ENCODE measurements around the gene ATL1.
A peak's percentile ranks its signal among the peaks of the same experiment; 100 is the strongest.
"Not testable (repeated sequence)": the region's sequence is repeated elsewhere in the genome, so short reads cannot be mapped to it uniquely, and the experiment has no call there.

ATL1 gene

DNA sequence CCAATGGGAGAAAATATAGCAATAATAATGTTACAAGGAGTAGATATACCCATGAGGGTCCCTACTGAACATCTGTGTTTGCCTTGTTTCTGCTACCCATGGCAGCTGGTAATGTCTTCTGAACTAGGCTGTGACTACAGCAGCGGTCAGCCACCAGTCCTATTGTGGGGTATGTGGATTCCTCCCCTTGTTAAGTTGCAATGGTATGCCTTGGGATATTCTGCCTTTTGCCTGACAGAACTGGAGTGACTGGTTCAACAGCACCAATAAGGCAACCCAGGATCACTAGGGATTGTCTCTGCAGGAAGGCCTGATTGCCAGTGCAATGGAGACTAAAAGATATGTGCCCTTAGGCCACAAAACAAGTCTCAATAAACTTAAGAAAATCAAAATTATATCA lies 9.7 kb upstream of the ATL1 start:
- H3K4me3 ChIP-seq (ENCODE audit: low read length): no peak overlapping the region
- TF ChIP-seq CTCF (IDR thresholded peaks at IDR 0.05; ENCODE audit: low read depth, low read length, poor library complexity, severe bottlenecking): no peak
- TF ChIP-seq EZH2phosphoT487 (IDR thresholded peaks at IDR 0.05; ENCODE audit: borderline replicate concordance, low read length): no peak
- H3K9me2 ChIP-seq (replicated peaks; ENCODE audit: control insufficient read depth, low read length): no peaks in the 10 kb centered on the region
- no peak overlapping the region for H3K4me2 ChIP-seq (ENCODE audit: low read length)
- no peak overlapping the region for H3K27ac ChIP-seq (ENCODE audit: low read depth, low read length)
- H4K20me1 ChIP-seq (ENCODE audit: control insufficient read depth, insufficient read depth, low read depth, low read length): no peaks in the 10 kb centered on the region
- no peaks in the 10 kb centered on the region for H3K79me2 ChIP-seq (ENCODE audit: control insufficient read depth, low read length)
- no peaks in the 10 kb centered on the region for H3F3A ChIP-seq (ENCODE audit: control insufficient read depth, insufficient read depth)
- no peaks in the 10 kb centered on the region for H3K36me3 ChIP-seq (ENCODE audit: control insufficient read depth, low read length)
- H3K9me3 ChIP-seq (ENCODE audit: control insufficient read depth, insufficient read depth, low read length): no peaks in the 10 kb centered on the region
- H3K4me1 ChIP-seq (ENCODE audit: control insufficient read depth, low read length): 0 out of 2 replicates have a peak, but pooled peaks cover 3% of the 10 kb centered on the region
- 0 out of 2 replicates have a peak, but pooled peaks cover 4% of the 10 kb centered on the region for H3K27me3 ChIP-seq (ENCODE audit: control insufficient read depth, low read length)

DNA sequence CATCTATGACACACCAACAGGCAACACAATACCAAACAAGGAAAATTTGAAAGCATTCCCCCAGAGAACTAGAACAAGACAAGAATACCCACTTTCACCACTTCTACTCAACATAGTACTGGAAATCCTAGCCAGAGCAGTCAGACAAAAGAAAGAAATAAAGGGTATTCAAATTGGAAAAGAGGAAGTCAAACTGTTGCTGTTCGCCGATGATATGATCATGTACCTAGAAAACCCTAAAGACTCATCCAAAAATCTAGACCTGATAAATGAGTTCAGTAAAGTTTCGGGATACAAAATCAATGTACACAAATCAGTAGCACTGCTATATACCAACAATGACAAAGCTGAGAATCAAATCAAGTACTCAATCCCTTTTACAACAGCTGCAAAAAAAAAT lies 8.1 kb upstream of the ATL1 start:
- 0 out of 2 replicates have a peak, but pooled peaks cover 3% of the 10 kb centered on the region for H3K4me1 ChIP-seq (ENCODE audit: control insufficient read depth, low read length)
- TF ChIP-seq EZH2phosphoT487 (IDR thresholded peaks at IDR 0.05; ENCODE audit: borderline replicate concordance, low read length) (no peak), CTCF (IDR thresholded peaks at IDR 0.05; ENCODE audit: low read depth, low read length, poor library complexity, severe bottlenecking) (no peak)
- no peak overlapping the region for H3K27ac ChIP-seq (ENCODE audit: low read depth, low read length)
- no peaks in the 10 kb centered on the region for H3K9me2 ChIP-seq (replicated peaks; ENCODE audit: control insufficient read depth, low read length)
- no peaks in the 10 kb centered on the region for H3K9me3 ChIP-seq (ENCODE audit: control insufficient read depth, insufficient read depth, low read length)
- no peaks in the 10 kb centered on the region for H3K36me3 ChIP-seq (ENCODE audit: control insufficient read depth, low read length)
- no peaks in the 10 kb centered on the region for H3F3A ChIP-seq (ENCODE audit: control insufficient read depth, insufficient read depth)
- no peak overlapping the region for H3K4me2 ChIP-seq (ENCODE audit: low read length)
- peaks cover 13% of the 10 kb centered on the region for H3K27me3 ChIP-seq (ENCODE audit: control insufficient read depth, low read length)
- H3K4me3 ChIP-seq (ENCODE audit: low read length): no peak overlapping the region
- no peaks in the 10 kb centered on the region for H3K79me2 ChIP-seq (ENCODE audit: control insufficient read depth, low read length)
- no peaks in the 10 kb centered on the region for H4K20me1 ChIP-seq (ENCODE audit: control insufficient read depth, insufficient read depth, low read depth, low read length)

DNA sequence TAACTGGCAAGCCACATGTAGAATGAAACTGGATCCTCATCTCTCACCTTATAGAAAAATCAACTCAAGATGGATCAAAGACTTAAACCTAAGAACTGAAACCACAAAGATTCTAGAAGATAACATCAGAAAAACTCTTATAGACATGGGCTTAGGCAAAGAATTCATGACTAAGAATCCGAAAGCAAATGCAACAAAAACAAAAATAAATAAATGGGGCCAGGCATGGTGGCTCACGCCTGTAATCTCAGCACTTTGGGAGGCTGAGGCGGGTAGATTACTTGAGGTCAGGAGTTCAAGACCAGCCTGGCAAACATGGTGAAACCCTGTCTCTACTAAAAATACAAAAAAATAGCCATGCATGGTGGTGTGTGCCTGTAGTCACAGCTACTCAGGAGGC lies 7.1 kb upstream of the ATL1 start:
- not testable (repeated sequence) for H3K9me3 ChIP-seq (ENCODE audit: control insufficient read depth, insufficient read depth, low read length); H3K9me2 ChIP-seq (replicated peaks; ENCODE audit: control insufficient read depth, low read length); H3K4me1 ChIP-seq (ENCODE audit: control insufficient read depth, low read length); H3K36me3 ChIP-seq (ENCODE audit: control insufficient read depth, low read length); H3K27ac ChIP-seq (ENCODE audit: low read depth, low read length); H3K4me2 ChIP-seq (ENCODE audit: low read length); H3K4me3 ChIP-seq (ENCODE audit: low read length); H3K79me2 ChIP-seq (ENCODE audit: control insufficient read depth, low read length); H3F3A ChIP-seq (ENCODE audit: control insufficient read depth, insufficient read depth); H4K20me1 ChIP-seq (ENCODE audit: control insufficient read depth, insufficient read depth, low read depth, low read length)
- H3K27me3 ChIP-seq (ENCODE audit: control insufficient read depth, low read length): peaks cover 18% of the 10 kb centered on the region

DNA sequence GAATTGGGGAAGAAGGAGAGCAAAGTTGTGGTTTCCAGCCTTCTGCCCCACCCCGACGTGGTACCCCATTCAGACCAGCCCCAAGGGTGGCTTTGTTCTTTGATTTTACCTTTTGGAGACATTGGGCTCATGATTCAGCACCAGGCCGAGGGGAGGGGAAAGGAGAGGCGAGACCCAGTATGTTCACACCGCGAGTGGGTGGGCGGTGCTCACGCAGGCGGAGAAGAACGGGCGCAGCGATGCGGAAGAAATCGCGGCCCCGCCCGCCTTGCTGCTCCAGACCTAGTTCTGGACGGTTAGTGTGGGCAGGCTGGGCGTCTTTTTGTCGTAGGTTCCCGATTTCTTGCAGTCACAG lies 963 bp downstream of the ATL1 start:
- Histone ChIP-seq H3K9me2 (replicated peaks; ENCODE audit: control insufficient read depth, low read length) (no peaks in the 10 kb centered on the region), H3K36me3 (ENCODE audit: control insufficient read depth, low read length) (no peaks in the 10 kb centered on the region), H3K9me3 (ENCODE audit: control insufficient read depth, insufficient read depth, low read length) (no peaks in the 10 kb centered on the region), H3K27me3 (ENCODE audit: control insufficient read depth, low read length) (peaks cover 67% of the 10 kb centered on the region), H3F3A (ENCODE audit: control insufficient read depth, insufficient read depth) (no peaks in the 10 kb centered on the region), H3K4me1 (ENCODE audit: control insufficient read depth, low read length) (peaks cover 17% of the 10 kb centered on the region), H3K4me3 (ENCODE audit: low read length) (peak overlapping the region; percentile 76), H3K79me2 (ENCODE audit: control insufficient read depth, low read length) (no peaks in the 10 kb centered on the region), H3K4me2 (ENCODE audit: low read length) (peak overlapping the region; percentile 95), H4K20me1 (ENCODE audit: control insufficient read depth, insufficient read depth, low read depth, low read length) (no peaks in the 10 kb centered on the region), H3K27ac (ENCODE audit: low read depth, low read length) (no peak overlapping the region)
- TF ChIP-seq CTCF (IDR thresholded peaks at IDR 0.05; ENCODE audit: low read depth, low read length, poor library complexity, severe bottlenecking) (no peak), EZH2phosphoT487 (IDR thresholded peaks at IDR 0.05; ENCODE audit: borderline replicate concordance, low read length) (peak; percentile 91; the same call in 1 of the 2 replicates)
